Thyroid gland (tissue), 4 donors: Measurements from ENCODE around the gene AFP.

ENCODE experiments used
- CTCF ChIP-seq, 6 experiments: fragments of 200-600 bp in 3 of 6; fragments of 450-650 bp in 3 of 6; sonication (generic) in 3 of 6; IDR thresholded peaks; one replicate each; pipeline ENCODE4 v1.5.1; 2016 to 2019; ENCODE audit warnings: antibody characterized with exemption in 6 of 6, mild to moderate bottlenecking in 2 of 6, inconsistent platforms in 1 of 6, moderate library complexity in 1 of 6
- POLR2A ChIP-seq, 2 donors: fragments of 450-650 bp; IDR thresholded peaks; one replicate each; pipeline ENCODE4 v1.6.1; 2017; ENCODE audit warnings: antibody characterized with exemption in 2 of 2, mild to moderate bottlenecking in 2 of 2, moderate library complexity in 1 of 2

- TF ChIP-seq CTCF (IDR thresholded peaks at IDR 0.05) (no peak), POLR2A (IDR thresholded peaks at IDR 0.05) (no peak)
Observed at GRCh38 chr4:73460913-73461522, 25.0 kb downstream of the AFP start.
